ENCODE results near the gene NUP50. TPM values are rescaled to one million over a fixed set of nuclear protein-coding genes. Genes with fewer than 3 reads are reported as not detected.

The NUP50 gene
- total and polyA plus RNA-seq, 2 of the 13 experiments (the other 11 are each of a cell fraction or from before 2014, with no cell fraction given), result 14.2 to 52.4 TPM

DNA sequence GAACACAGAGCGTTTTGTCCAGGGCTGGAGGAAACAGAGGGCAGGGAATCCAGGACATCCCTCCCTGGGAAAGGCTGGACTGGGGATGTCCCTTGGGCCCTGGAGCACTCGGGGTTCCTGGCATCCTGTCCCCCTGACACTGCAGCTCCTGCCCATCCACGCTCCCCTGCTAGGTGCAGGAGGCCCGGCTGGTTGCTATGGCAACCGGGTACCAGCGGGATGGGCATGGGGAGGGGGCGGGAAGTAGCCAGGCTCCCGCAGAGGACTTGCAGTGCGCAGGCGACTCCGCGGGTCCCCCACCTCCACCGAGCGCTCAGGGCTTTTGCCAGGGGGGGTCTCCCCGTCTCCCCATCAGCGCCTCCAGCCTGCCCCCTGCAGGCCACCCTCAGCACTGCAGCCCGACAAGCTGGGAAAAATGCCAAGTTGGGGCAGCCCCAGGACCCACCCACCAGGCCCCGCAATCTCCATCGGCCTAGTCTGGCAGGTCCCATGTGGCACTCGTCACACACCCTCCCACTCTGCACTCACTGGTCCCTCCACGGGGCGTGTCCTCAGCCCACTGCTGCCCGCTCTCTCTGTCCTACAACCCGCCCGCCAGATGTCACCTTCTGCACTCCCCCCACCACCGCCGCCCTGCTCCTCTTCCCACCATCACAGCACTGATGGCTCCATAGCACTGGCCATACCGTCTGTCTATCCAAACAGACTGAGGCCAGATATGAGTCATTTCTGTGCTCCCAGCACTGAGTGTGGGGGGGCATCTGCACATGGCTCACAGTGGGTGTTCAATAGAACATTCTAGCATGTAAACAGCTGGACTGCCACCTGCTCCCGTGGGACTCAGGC is 45.5 kb downstream of the NUP50 start:
- Histone ChIP-seq H2AFZ (ENCODE audit: low read length) (no peak overlapping the region), H3K9ac (ENCODE audit: insufficient read depth, low read depth, low read length) (no peak overlapping the region), H3K79me2 (ENCODE audit: insufficient read depth, low read length) (no peaks in the 10 kb centered on the region), H3K4me2 (ENCODE audit: low read depth, low read length) (no peak overlapping the region), H3K27ac (ENCODE audit: extremely low read length, insufficient read depth, low read length) (no peak overlapping the region), H3K4me1 (ENCODE audit: insufficient read depth, low read length) (0 out of 2 replicates have a peak, but pooled peaks cover 2% of the 10 kb centered on the region), H4K20me1 (ENCODE audit: insufficient read depth, low read length) (peaks cover 10% of the 10 kb centered on the region; the same call in 1 of the 2 replicates), H3K36me3 (replicated peaks in 1 of 2; ENCODE audit: control insufficient read depth in 1 of 2, insufficient read depth in 2 of 2, low read length in 2 of 2) (peaks cover 5 to 11% of the 10 kb centered on the region in 2 experiments; a peak in 3 of 5 replicates), H3K27me3 (ENCODE audit: control insufficient read depth in 1 of 2, insufficient read depth in 2 of 2, low read length in 2 of 2) (no peaks in the 10 kb centered on the region), H3K9me3 (ENCODE audit: low read length) (no peaks in the 10 kb centered on the region), H3K4me3 (replicated peaks in 1 of 3; ENCODE audit: insufficient read depth in 1 of 3, low read depth in 2 of 3, low read length in 3 of 3) (no peak overlapping the region)
- FAIRE-seq, result no peak
- intact Hi-C loops (cut with micrococcal nuclease; ENCODE audit: unreplicated experiment), result no loop called here
- in situ Hi-C loops (cut with HindIII; ENCODE audit: extremely low pct_ligation_motif_present, low pct_unique_long_range_greater_than_20kb), result no loop called here
- no peak for DNase-seq (ENCODE audit: low spot score)
- peak; percentile 46 for ATAC-seq
- BruUV-seq (replicated peaks), result no TSS peak
- POLR2A ChIA-PET, result no interaction called here
- CTCF ChIA-PET (ENCODE audit: low intra/inter-chr PET ratio, low total read pairs), result no interaction called here
- WGBS (ENCODE audit: low lambda C conversion rate), result 85% methylated on average over 12 of the region's 29 CpGs
- TF ChIP-seq STAG1 (CRISPR knock-in tag; IDR thresholded peaks at IDR 0.05), result peak; percentile 39
- no peak for TF ChIP-seq ZBTB42 (CRISPR knock-in tag; IDR thresholded peaks at IDR 0.05)
- no peak for TF ChIP-seq ZNF615 (CRISPR knock-in tag; IDR thresholded peaks at IDR 0.05; ENCODE audit: borderline replicate concordance)
- TF ChIP-seq XRCC5 (optimal IDR thresholded peaks at IDR 0.05; ENCODE audit: low read length), result peak; percentile 14
- TF ChIP-seq ZNF629 (CRISPR knock-in tag; conservative IDR thresholded peaks at IDR 0.05), result no peak
- TF ChIP-seq, protein P1, sequence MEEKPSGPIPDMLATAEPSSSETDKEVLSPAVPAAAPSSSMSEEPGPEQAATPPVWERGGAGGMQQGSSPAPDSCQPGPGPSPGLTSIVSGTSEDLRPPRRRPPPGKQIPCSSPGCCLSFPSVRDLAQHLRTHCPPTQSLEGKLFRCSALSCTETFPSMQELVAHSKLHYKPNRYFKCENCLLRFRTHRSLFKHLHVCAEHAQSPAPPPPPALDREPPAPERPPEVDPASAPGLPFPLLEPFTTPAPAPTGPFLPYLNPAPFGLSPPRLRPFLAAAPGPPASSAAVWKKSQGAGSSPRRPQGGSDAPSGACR (CRISPR knock-in tag; IDR thresholded peaks at IDR 0.05), result no peak
- no peak for TF ChIP-seq ZNF790 (CRISPR knock-in tag; IDR thresholded peaks at IDR 0.05; ENCODE audit: borderline replicate concordance)
- no peak for TF ChIP-seq ZSCAN31 (CRISPR knock-in tag; IDR thresholded peaks at IDR 0.05; ENCODE audit: low read depth)
- no peak for TF ChIP-seq NFYC (CRISPR knock-in tag; IDR thresholded peaks at IDR 0.05)
- TF ChIP-seq RCOR2 (CRISPR knock-in tag; IDR thresholded peaks at IDR 0.05), result no peak
- no peak for TF ChIP-seq ZNF709 (CRISPR knock-in tag; IDR thresholded peaks at IDR 0.05)
- TF ChIP-seq ZNF558 (CRISPR knock-in tag; IDR thresholded peaks at IDR 0.05; ENCODE audit: borderline replicate concordance), result no peak
- TF ChIP-seq WIZ (CRISPR knock-in tag; IDR thresholded peaks at IDR 0.05), result no peak
- TF ChIP-seq GATAD1 (CRISPR knock-in tag; IDR thresholded peaks at IDR 0.05), result no peak
- no peak for TF ChIP-seq ZEB1 (IDR thresholded peaks at IDR 0.05; ENCODE audit: insufficient replicate concordance, low read depth)
- no peak for TF ChIP-seq ZNF333 (CRISPR knock-in tag; IDR thresholded peaks at IDR 0.05; ENCODE audit: borderline replicate concordance)
- TF ChIP-seq, protein P2, sequence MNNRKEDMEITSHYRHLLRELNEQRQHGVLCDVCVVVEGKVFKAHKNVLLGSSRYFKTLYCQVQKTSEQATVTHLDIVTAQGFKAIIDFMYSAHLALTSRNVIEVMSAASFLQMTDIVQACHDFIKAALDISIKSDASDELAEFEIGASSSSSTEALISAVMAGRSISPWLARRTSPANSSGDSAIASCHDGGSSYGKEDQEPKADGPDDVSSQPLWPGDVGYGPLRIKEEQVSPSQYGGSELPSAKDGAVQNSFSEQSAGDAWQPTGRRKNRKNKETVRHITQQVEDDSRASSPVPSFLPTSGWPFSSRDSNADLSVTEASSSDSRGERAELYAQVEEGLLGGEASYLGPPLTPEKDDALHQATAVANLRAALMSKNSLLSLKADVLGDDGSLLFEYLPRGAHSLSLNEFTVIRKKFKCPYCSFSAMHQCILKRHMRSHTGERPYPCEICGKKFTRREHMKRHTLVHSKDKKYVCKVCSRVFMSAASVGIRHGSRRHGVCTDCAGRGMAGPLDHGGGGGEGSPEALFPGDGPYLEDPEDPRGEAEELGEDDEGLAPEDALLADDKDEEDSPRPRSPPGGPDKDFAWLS (CRISPR knock-in tag; IDR thresholded peaks at IDR 0.05; ENCODE audit: borderline replicate concordance), result no peak
- TF ChIP-seq, protein P3, sequence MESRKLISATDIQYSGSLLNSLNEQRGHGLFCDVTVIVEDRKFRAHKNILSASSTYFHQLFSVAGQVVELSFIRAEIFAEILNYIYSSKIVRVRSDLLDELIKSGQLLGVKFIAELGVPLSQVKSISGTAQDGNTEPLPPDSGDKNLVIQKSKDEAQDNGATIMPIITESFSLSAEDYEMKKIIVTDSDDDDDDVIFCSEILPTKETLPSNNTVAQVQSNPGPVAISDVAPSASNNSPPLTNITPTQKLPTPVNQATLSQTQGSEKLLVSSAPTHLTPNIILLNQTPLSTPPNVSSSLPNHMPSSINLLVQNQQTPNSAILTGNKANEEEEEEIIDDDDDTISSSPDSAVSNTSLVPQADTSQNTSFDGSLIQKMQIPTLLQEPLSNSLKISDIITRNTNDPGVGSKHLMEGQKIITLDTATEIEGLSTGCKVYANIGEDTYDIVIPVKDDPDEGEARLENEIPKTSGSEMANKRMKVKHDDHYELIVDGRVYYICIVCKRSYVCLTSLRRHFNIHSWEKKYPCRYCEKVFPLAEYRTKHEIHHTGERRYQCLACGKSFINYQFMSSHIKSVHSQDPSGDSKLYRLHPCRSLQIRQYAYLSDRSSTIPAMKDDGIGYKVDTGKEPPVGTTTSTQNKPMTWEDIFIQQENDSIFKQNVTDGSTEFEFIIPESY (CRISPR knock-in tag; IDR thresholded peaks at IDR 0.05), result peak; percentile 30; the same call in 1 of the 2 replicates
- TF ChIP-seq BCL6 (CRISPR knock-in tag; IDR thresholded peaks at IDR 0.05), result no peak
- TF ChIP-seq ZBTB1 (CRISPR knock-in tag; IDR thresholded peaks at IDR 0.05; ENCODE audit: borderline replicate concordance), result no peak
- TF ChIP-seq FOSL2 (CRISPR knock-in tag; IDR thresholded peaks at IDR 0.05), result peak; percentile 51
- TF ChIP-seq KLF11 (CRISPR knock-in tag; IDR thresholded peaks at IDR 0.05), result no peak
- TF ChIP-seq RXRA (CRISPR knock-in tag; IDR thresholded peaks at IDR 0.05), result peak; percentile 19; the same call in 1 of the 2 replicates
